K562 (cell line): ENCODE results near the gene CIB2. TPM values are rescaled to one million over a fixed set of nuclear protein-coding genes. Genes with fewer than 3 reads are reported as not detected.

Source experiments
- CEBPB ChIP-seq: fragments of 450-650 bp; IDR thresholded peaks from 2 replicates; pipeline ENCODE4 v1.6.1; 2016; ENCODE audit warnings: missing genetic modification characterization, missing compliant biosample characterization
- CEBPG ChIP-seq, 3 experiments: fragments of 200-800 bp in 1 of 3; sonication (Bioruptor generic) in 1 of 3; sonication (generic) in 1 of 3; formaldehyde crosslinking in 1 of 3; IDR thresholded peaks in 2 of 3; conservative IDR thresholded peaks in 1 of 3; 2 replicates each; pipeline versions ENCODE4 v1.6.1 to v1.8.0; 2016 to 2022; ENCODE audit warnings: missing compliant biosample characterization in 2 of 3, missing genetic modification characterization in 2 of 3, mild to moderate bottlenecking in 1 of 3, missing genetic modification reagents in 1 of 3
- HDGF ChIP-seq: fragments of 450-650 bp; IDR thresholded peaks from 2 replicates; pipeline ENCODE4 v1.6.1; 2016
- NCOR1 ChIP-seq: fragments of 450-650 bp; IDR thresholded peaks from 2 replicates; pipeline ENCODE4 v1.6.1; 2016; ENCODE audit warnings: mild to moderate bottlenecking, moderate library complexity
- SRF ChIP-seq, 2 experiments: fragments of 250-450, 450-650 bp in 1 of 2; sonication (Bioruptor Pico) in 1 of 2; sonication (generic) in 1 of 2; formaldehyde crosslinking; IDR thresholded peaks; 2 replicates each; pipeline versions ENCODE4 v1.5.0 to v1.5.1; 2020 to 2022; ENCODE audit warnings: mild to moderate bottlenecking in 1 of 2, missing genetic modification reagents in 1 of 2
- THRA ChIP-seq: fragments of 450-650 bp; IDR thresholded peaks from 2 replicates; pipeline ENCODE4 v1.6.1; 2017; ENCODE audit warnings: mild to moderate bottlenecking, moderate library complexity
- TRIM24 ChIP-seq, 2 experiments: fragments of 450-650 bp; IDR thresholded peaks; 2 replicates each; pipeline ENCODE4 v1.6.1; 2016
- ZNF318 ChIP-seq, 2 experiments: fragments of 450-650 bp; IDR thresholded peaks; 2 replicates each; pipeline ENCODE4 v1.6.1; 2016; ENCODE audit warnings: mild to moderate bottlenecking in 2 of 2, borderline replicate concordance in 1 of 2, low read depth in 1 of 2, moderate library complexity in 1 of 2
- polyA plus RNA-seq, 8 experiments: library from polyadenylated mRNA; depleted of rRNA in 4 of 8; stranded (reverse) in 5 of 8; unstranded in 3 of 8; fragments of >200 nt; fragmentation: Nextera tagmentation in 2 of 8; fragmentation: Illumina TruSeq in 1 of 8; extraction: Ambion mirVana in 2 of 8; extraction: Trizol in 1 of 8; gene quantifications; 2 replicates each; pipeline versions ENCODE4 v1.2.1 to v1.2.3, GENCODE V29; 2011 to 2014; ENCODE audit warnings: inconsistent platforms in 1 of 8, missing spikeins in 1 of 8
- total RNA-seq, 7 experiments: library from RNA; depleted of rRNA in 6 of 7; stranded (reverse); fragments of >200 nt in 6 of 7; fragmentation: Illumina TruSeq in 2 of 7; extraction: Trizol in 2 of 7; gene quantifications; 2 replicates each; pipeline versions ENCODE4 v1.2.1 to v1.2.3, GENCODE V29; 2011 to 2021; ENCODE audit warnings: low replicate concordance in 1 of 7

The CIB2 gene
- total and polyA plus RNA-seq, 9 of the 15 experiments (the other 6 are each of a cell fraction or from before 2014, with no cell fraction given), result 1.5 to 37.4 (median 19.4) TPM

GRCh38 chr15:78085928-78086327 lies 45.3 kb downstream of the CIB2 start (continued):
- TF ChIP-seq ZNF318 (IDR thresholded peaks at IDR 0.05; ENCODE audit: borderline replicate concordance in 1 of 2, low read depth in 1 of 2) (no peak), CEBPB (tag) (peak; percentile 17; the same call in 1 of the 2 replicates), SRF (CRISPR knock-in tag; IDR thresholded peaks at IDR 0.05) (no peak), THRA (no peak), CEBPG (CRISPR knock-in tag; IDR thresholded peaks at IDR 0.05) (peak; percentile 62; the same call in 1 of the 2 replicates), CEBPG (tag; conservative IDR thresholded peaks at IDR 0.05 in 1 of 2, IDR thresholded peaks at IDR 0.05 in 1 of 2) (peak; percentile 86 to 93), TRIM24 (IDR thresholded peaks at IDR 0.05) (peak in 1 of 2 experiments; percentile 42; a peak in 1 of 4 replicates), HDGF (no peak), NCOR1 (no peak)
